ENCODE results near the gene PRSS38.

The PRSS38 gene

DNA sequence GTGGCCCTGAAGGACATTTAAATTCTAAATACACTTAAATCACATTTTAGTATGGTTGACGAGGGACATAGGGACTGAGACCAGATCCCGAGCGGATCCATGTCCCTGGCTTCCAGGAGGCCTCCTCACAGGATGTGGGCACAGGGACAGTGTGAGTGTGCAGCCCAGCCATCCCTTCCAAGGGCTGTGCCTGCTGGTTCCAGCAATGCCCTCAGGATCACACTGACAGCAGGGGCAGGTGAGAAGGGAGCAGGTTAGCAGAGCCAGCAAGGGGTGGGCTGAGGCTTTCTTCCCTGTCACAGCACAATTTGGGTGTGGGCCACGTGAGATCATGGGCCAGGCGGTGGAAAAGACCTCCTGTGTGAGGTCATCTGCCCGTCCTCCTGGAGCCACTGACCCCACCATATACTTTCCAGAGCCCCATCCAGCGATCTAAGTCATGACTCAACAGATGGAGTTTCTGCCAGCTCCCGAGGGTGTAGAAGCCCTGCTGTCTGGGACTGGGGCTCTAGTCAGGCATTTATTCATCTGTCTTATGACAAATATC, 37.0 kb upstream of the PRSS38 start:
- no peak overlapping the region for H3K4me3 ChIP-seq (ENCODE audit: low read depth, low read length)
- no peak for TF ChIP-seq CTCF (IDR thresholded peaks at IDR 0.05; ENCODE audit: borderline replicate concordance, insufficient read depth, low read depth, low read length)

GRCh38 chr1:227779021-227779441, 36.4 kb upstream of the PRSS38 start:
- H3K4me3 ChIP-seq (ENCODE audit: low read depth, low read length): no peak overlapping the region
- TF ChIP-seq CTCF (IDR thresholded peaks at IDR 0.05; ENCODE audit: borderline replicate concordance, insufficient read depth, low read depth, low read length): no peak

DNA sequence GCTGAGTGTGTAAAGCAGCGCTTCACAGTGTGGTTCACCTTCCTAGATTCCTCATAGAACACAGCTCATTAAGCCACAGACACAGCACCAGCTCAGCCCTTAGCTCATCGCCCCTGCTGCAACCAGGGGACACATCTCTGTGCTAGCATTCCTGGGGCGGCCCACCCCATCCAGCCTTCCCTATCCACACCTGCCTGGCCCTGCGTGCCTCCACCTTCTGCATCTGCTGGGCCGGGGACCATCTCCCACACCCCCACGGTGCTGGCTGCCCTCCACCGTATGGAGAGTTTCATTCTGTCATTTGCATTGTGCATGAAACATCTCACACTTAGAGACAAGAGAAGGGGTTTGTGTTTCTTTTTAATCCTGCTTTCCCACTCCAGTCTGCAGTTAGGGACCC, 35.8 kb upstream of the PRSS38 start:
- no peak overlapping the region for H3K4me3 ChIP-seq (ENCODE audit: low read depth, low read length)
- no peak for TF ChIP-seq CTCF (IDR thresholded peaks at IDR 0.05; ENCODE audit: borderline replicate concordance, insufficient read depth, low read depth, low read length)

- H3K4me3 ChIP-seq (ENCODE audit: low read depth, low read length): no peak overlapping the region
- TF ChIP-seq CTCF (IDR thresholded peaks at IDR 0.05; ENCODE audit: borderline replicate concordance, insufficient read depth, low read depth, low read length): no peak
These were observed 35.1 kb upstream of the PRSS38 start for GRCh38 chr1:227780101-227781044.

DNA sequence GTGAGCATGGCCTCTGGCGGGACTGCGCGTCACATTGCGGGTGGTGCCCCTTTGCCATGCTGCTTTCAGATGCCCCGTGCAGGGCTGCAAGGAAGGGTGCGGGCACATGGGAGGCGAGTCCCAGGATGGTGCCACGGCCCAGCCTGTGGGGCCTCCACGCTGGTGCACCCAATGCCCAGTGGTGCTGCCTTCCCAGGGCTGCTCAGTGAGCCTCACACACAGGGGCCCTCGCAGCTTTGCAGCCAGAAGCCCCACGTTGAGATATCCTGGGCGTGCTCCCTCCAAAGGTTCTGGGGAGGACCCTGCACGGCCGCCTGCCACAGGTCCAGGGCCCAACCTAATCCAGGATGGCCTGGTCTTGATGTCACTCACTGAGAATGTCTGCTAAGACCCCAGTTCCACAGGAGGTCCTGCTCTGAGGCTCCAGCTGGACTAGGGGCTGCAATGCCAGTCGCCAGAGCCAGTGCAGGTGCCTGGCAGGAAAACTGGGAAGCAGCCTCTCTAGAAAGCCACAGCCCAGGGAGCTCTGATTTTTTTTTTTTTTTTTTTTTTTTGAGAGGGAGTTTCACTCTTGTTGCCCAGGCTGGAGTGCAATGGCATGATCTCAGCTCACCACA, 34.1 kb upstream of the PRSS38 start:
- H3K4me3 ChIP-seq (ENCODE audit: low read depth, low read length): no peak overlapping the region
- no peak for TF ChIP-seq CTCF (IDR thresholded peaks at IDR 0.05; ENCODE audit: borderline replicate concordance, insufficient read depth, low read depth, low read length)

DNA sequence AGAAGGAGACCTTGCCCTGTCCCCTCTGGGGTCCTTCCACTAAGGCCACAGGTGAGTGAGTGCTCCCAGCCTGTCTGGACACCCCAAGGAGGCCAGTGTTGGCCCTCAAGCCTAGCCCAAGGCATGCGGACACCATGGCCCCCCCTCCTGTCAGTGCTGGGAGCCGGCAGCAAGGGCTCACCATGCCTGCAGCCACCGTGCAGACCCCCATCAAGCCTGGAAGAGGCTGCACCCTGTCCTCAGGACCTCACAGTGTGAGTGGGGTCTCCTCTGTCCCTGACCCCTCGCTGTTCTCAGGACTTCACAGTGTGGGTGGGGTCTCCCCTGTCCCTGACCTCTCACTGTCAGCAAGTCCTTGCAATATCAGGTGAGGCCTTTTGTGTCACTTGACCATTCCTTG, 33.2 kb upstream of the PRSS38 start:
- no peak for TF ChIP-seq CTCF (IDR thresholded peaks at IDR 0.05; ENCODE audit: borderline replicate concordance, insufficient read depth, low read depth, low read length)
- no peak overlapping the region for H3K4me3 ChIP-seq (ENCODE audit: low read depth, low read length)

All from GM12875 (cell line).